ENCODE measurements around the gene FRMD4A.

DNA sequence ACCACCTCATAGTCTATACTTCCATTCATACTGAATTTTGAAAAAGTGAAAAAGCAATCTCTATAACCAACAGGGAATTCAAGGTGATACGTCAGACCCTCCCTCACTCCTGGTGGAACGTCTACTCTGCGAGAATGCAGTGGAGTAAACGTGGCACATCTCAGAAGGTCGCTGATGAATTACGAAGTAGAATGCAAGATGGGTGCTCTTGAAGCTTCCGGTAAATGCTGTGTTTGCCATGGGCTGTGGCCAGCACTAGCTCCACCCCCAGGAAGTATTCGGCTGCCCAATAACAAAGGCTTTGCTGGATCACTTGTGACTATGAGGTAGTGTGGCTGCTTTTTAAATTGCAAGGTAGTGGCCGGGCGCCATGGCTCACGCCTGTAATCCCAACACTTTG lies 517.9 kb downstream of the FRMD4A start:
- TF ChIP-seq, protein P1, sequence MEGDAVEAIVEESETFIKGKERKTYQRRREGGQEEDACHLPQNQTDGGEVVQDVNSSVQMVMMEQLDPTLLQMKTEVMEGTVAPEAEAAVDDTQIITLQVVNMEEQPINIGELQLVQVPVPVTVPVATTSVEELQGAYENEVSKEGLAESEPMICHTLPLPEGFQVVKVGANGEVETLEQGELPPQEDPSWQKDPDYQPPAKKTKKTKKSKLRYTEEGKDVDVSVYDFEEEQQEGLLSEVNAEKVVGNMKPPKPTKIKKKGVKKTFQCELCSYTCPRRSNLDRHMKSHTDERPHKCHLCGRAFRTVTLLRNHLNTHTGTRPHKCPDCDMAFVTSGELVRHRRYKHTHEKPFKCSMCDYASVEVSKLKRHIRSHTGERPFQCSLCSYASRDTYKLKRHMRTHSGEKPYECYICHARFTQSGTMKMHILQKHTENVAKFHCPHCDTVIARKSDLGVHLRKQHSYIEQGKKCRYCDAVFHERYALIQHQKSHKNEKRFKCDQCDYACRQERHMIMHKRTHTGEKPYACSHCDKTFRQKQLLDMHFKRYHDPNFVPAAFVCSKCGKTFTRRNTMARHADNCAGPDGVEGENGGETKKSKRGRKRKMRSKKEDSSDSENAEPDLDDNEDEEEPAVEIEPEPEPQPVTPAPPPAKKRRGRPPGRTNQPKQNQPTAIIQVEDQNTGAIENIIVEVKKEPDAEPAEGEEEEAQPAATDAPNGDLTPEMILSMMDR (IDR thresholded peaks at IDR 0.05) = no peak
- no peak for TF ChIP-seq POLR2A (IDR thresholded peaks at IDR 0.05)

All from uterus (tissue), 2 donors.